B cell (primary cell): Measurements from ENCODE around the gene AK8. TPM values are rescaled to one million over a fixed set of nuclear protein-coding genes. Genes with fewer than 3 reads are reported as not detected.

Experiments used
- ATAC-seq: fragments of 200-7000 bp; cut with Tn5 transposase; one replicate; pipeline ENCODE4 v1.10.0; 2021; ENCODE audit warnings: low read depth, mild to moderate bottlenecking, moderate number of reproducible peaks, moderate library complexity
- CTCF ChIA-PET: fragments of 350-600 bp; sonication (Branson Sonifier 250); formaldehyde crosslinking; loops from one replicate; lab custom pipeline; 2021; ENCODE audit warnings: antibody characterized with exemption, inconsistent platforms; lab: Charles Lee
- POLR2A ChIA-PET: fragments of 350-600 bp; sonication (Branson Sonifier 250); formaldehyde crosslinking; loops from one replicate; lab custom pipeline; 2021; ENCODE audit warnings: antibody characterized with exemption; lab: Charles Lee
- DNase-seq: peaks from one replicate; pipeline ENCODE4 v3.0.0; 2013
- H2AFZ ChIP-seq: 2 replicates; pipeline ENCODE4 v1.6.1; 2012; ENCODE audit warnings: mild to moderate bottlenecking, low read depth, low read length; ENCODE audit not compliant: insufficient read depth, poor library complexity, severe bottlenecking
- H3K27ac ChIP-seq, 2 donors: 1 replicate in 1 of 2; 2 replicates in 1 of 2; pipeline ENCODE4 v1.5.1; 2012 to 2013; ENCODE audit warnings: low read length in 2 of 2, mild to moderate bottlenecking in 2 of 2, moderate library complexity in 1 of 2
- H3K27me3 ChIP-seq, 4 experiments: fragments of 200-600 bp in 1 of 4; sonication (generic) in 1 of 4; replicated peaks in 1 of 4; 1 replicate in 2 of 4; 2 replicates in 2 of 4; pipeline versions ENCODE4 v1.6.1 to v1.7.0; 2013 to 2016; ENCODE audit warnings: low read length in 3 of 4, mild to moderate bottlenecking in 2 of 4, mixed read lengths in 1 of 4, moderate library complexity in 1 of 4; ENCODE audit not compliant: insufficient read depth in 4 of 4, control insufficient read depth in 3 of 4; ENCODE audit errors: control extremely low read depth in 1 of 4
- H3K36me3 ChIP-seq, 2 experiments: replicated peaks in 1 of 2; 1 replicate in 1 of 2; 2 replicates in 1 of 2; pipeline versions ENCODE4 v1.6.1 to v1.7.1; 2013; ENCODE audit warnings: low read length in 1 of 2; ENCODE audit not compliant: insufficient read depth in 2 of 2, control insufficient read depth in 1 of 2; ENCODE audit errors: control extremely low read depth in 1 of 2, extremely low read depth in 1 of 2
- H3K4me1 ChIP-seq, 2 donors: fragments of 200-600 bp in 1 of 2; sonication (generic) in 1 of 2; 1 replicate in 1 of 2; 2 replicates in 1 of 2; pipeline versions ENCODE4 v1.5.1 to v1.6.1; 2013 to 2017; ENCODE audit warnings: low read length in 2 of 2; ENCODE audit not compliant: control insufficient read depth in 2 of 2, insufficient read depth in 2 of 2
- H3K4me2 ChIP-seq: replicated peaks from 2 replicates; pipeline ENCODE3; 2012; ENCODE audit warnings: mild to moderate bottlenecking, low read depth, low read length; ENCODE audit not compliant: poor library complexity, severe bottlenecking
- H3K4me3 ChIP-seq, 5 experiments: fragments of 200-600 bp in 1 of 5; sonication (generic) in 1 of 5; 1 replicate in 3 of 5; 2 replicates in 2 of 5; pipeline versions ENCODE4 v1.5.1 to v1.7.0; 2011 to 2016; ENCODE audit warnings: low read length in 4 of 5, mild to moderate bottlenecking in 4 of 5, low read depth in 2 of 5, control low read depth in 1 of 5, moderate library complexity in 1 of 5; ENCODE audit not compliant: insufficient read depth in 1 of 5; ENCODE audit errors: control extremely low read depth in 1 of 5, extremely low read depth in 1 of 5
- H3K79me2 ChIP-seq: fragments of 200-600 bp; sonication (generic); one replicate; pipeline ENCODE4 v1.6.0; 2016; ENCODE audit warnings: low read length; ENCODE audit not compliant: control insufficient read depth, insufficient read depth
- H3K9ac ChIP-seq: fragments of 200-600 bp; sonication (generic); 2 replicates; pipeline ENCODE4 v1.6.1; 2017; ENCODE audit warnings: mild to moderate bottlenecking, low read length, moderate library complexity
- H3K9me3 ChIP-seq, 3 donors: one replicate each; pipeline versions ENCODE4 v1.6.1 to v1.7.1; 2013; ENCODE audit warnings: low read length in 2 of 3; ENCODE audit not compliant: control insufficient read depth in 2 of 3, insufficient read depth in 1 of 3; ENCODE audit errors: control extremely low read depth in 1 of 3
- H4K20me1 ChIP-seq: 2 replicates; pipeline ENCODE4 v1.6.0; 2012; ENCODE audit warnings: mild to moderate bottlenecking, low read length; ENCODE audit not compliant: insufficient read depth, control insufficient read depth, poor library complexity, severe bottlenecking
- H3K27ac Mint-ChIP-seq: one replicate; pipeline ENCODE4 v1.8.0; 2021; ENCODE audit warnings: mixed read lengths
- H3K27me3 Mint-ChIP-seq: one replicate; pipeline ENCODE4 v1.8.0; 2021; ENCODE audit warnings: mixed read lengths
- H3K4me1 Mint-ChIP-seq: one replicate; pipeline ENCODE4 v1.8.0; 2021; ENCODE audit warnings: mixed read lengths
- H3K4me3 Mint-ChIP-seq: one replicate; pipeline ENCODE4 v1.8.0; 2021; ENCODE audit warnings: mixed read lengths
- H3K9me3 Mint-ChIP-seq: one replicate; pipeline ENCODE4 v1.8.0; 2022; ENCODE audit warnings: mixed read lengths; ENCODE audit not compliant: insufficient read depth
- EZH2 ChIP-seq: IDR thresholded peaks from 2 replicates; pipeline ENCODE4 v1.6.1; 2012; ENCODE audit warnings: borderline replicate concordance, low read depth, mild to moderate bottlenecking, moderate library complexity, low read length; ENCODE audit not compliant: insufficient read depth, poor library complexity, severe bottlenecking
- WGBS: methylation state at CpG from one replicate; pipeline ENCODE4 v1.1.5; 2013; ENCODE audit warnings: missing lambda C conversion rate; ENCODE audit not compliant: insufficient coverage; 5-methylcytosine and 5-hydroxymethylcytosine counted together
- intact Hi-C: fragments of 100-400 bp; cut with micrococcal nuclease; formaldehyde crosslinking; loops from one replicate; pipeline ENCODE4 v1.10.0; 2022
- polyA plus RNA-seq: library from polyadenylated mRNA; depleted of rRNA; stranded (reverse); fragments of >200 nt; gene quantifications from 2 replicates; pipeline ENCODE4 v1.2.3, GENCODE V29; 2012
- total RNA-seq, 2 donors: library from RNA; stranded (reverse); fragments of 120-200 nt in 1 of 2; gene quantifications; 1 replicate in 1 of 2; 2 replicates in 1 of 2; pipeline versions ENCODE4 v1.2.3 to v1.2.4, GENCODE V29; 2013 to 2022
- TF ChIP-seq, protein P1 (sequence below): fragments of 200-600 bp; IDR thresholded peaks from one replicate; pipeline ENCODE4 v1.8.0; 2022; ENCODE audit warnings: antibody characterized with exemption, mild to moderate bottlenecking

AK8 gene
- total and polyA plus RNA-seq, 2 donors (not counting 1 experiment from before 2014, with no cell fraction given) = 1.9 to 8.6 TPM

GRCh38 chr9:132894346-132894745, 16.3 kb upstream of the AK8 start:
- no peak overlapping the region for H2AFZ ChIP-seq
- intact Hi-C loops = no loop called here
- Mint-ChIP-seq H3K27ac (no peak overlapping the region), H3K4me1 (peaks cover 13% of the 10 kb centered on the region), H3K27me3 (no peaks in the 10 kb centered on the region), H3K4me3 (no peak overlapping the region), H3K9me3 (no peaks in the 10 kb centered on the region)
- ChIA-PET POLR2A (interaction anchor here (0.7 kb wide), 1 partner anchor 93 kb away, joined by 13 read pairs; no protein-coding TSS in a partner anchor), CTCF (interaction anchor here (0.5 to 1.5 kb wide), 4 partner anchors 8 to 462 kb away, joined by 3 to 6 read pairs (median 4); no protein-coding TSS in a partner anchor)
- no peak overlapping the region for H3K27ac ChIP-seq
- no CpG with 5 or more reads among the region's 5 CpGs for WGBS
- no peaks in the 10 kb centered on the region for H3K27me3 ChIP-seq
- H3K4me2 ChIP-seq = no peak overlapping the region
- no peaks in the 10 kb centered on the region for H3K79me2 ChIP-seq
- TF ChIP-seq, protein P1, sequence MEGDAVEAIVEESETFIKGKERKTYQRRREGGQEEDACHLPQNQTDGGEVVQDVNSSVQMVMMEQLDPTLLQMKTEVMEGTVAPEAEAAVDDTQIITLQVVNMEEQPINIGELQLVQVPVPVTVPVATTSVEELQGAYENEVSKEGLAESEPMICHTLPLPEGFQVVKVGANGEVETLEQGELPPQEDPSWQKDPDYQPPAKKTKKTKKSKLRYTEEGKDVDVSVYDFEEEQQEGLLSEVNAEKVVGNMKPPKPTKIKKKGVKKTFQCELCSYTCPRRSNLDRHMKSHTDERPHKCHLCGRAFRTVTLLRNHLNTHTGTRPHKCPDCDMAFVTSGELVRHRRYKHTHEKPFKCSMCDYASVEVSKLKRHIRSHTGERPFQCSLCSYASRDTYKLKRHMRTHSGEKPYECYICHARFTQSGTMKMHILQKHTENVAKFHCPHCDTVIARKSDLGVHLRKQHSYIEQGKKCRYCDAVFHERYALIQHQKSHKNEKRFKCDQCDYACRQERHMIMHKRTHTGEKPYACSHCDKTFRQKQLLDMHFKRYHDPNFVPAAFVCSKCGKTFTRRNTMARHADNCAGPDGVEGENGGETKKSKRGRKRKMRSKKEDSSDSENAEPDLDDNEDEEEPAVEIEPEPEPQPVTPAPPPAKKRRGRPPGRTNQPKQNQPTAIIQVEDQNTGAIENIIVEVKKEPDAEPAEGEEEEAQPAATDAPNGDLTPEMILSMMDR = no peak
- TF ChIP-seq EZH2 = no peak
- H3K36me3 ChIP-seq = peaks cover 2 to 43% of the 10 kb centered on the region in 2 experiments
- H4K20me1 ChIP-seq = no peaks in the 10 kb centered on the region
- no peak for DNase-seq
- no peak for ATAC-seq
- H3K4me3 ChIP-seq = no peak overlapping the region
- H3K4me1 ChIP-seq = peaks cover 4 to 8% of the 10 kb centered on the region in 2 donors
- no peaks in the 10 kb centered on the region for H3K9me3 ChIP-seq
- no peak overlapping the region for H3K9ac ChIP-seq

GRCh38 chr9:132892400-132892799, 14.3 kb upstream of the AK8 start:
- Mint-ChIP-seq H3K4me3 (no peak overlapping the region), H3K9me3 (no peaks in the 10 kb centered on the region), H3K4me1 (peaks cover 30% of the 10 kb centered on the region), H3K27me3 (no peaks in the 10 kb centered on the region), H3K27ac (peak overlapping the region; percentile 7)
- no peaks in the 10 kb centered on the region for H3K27me3 ChIP-seq
- TF ChIP-seq, protein P1 = no peak
- no peak for TF ChIP-seq EZH2
- POLR2A ChIA-PET = no interaction called here
- H3K9me3 ChIP-seq = peaks cover 0 to 11% (median 0%) of the 10 kb centered on the region in 3 donors
- DNase-seq (no peak), ATAC-seq (no peak)
- H3K79me2 ChIP-seq = peaks cover 6% of the 10 kb centered on the region
- H3K36me3 ChIP-seq = peaks cover 0 to 28% of the 10 kb centered on the region in 2 experiments
- H4K20me1 ChIP-seq = no peaks in the 10 kb centered on the region
- peaks cover 22 to 28% of the 10 kb centered on the region in 2 donors for H3K4me1 ChIP-seq
- CTCF ChIA-PET = interaction anchor here (1.2 to 1.5 kb wide), 2 partner anchors 9 to 10 kb away, joined by 3 to 4 read pairs; no protein-coding TSS in a partner anchor
- WGBS = 94% methylated on average over 5 of the region's 9 CpGs
- H3K4me2 ChIP-seq = no peak overlapping the region
- intact Hi-C loops = no loop called here
- H2AFZ ChIP-seq = no peak overlapping the region
- H3K9ac ChIP-seq = no peak overlapping the region
- H3K4me3 ChIP-seq = no peak overlapping the region
- H3K27ac ChIP-seq = no peak overlapping the region
